GM23338 (cell line): ENCODE data around the gene SARDH. TPM values are rescaled to one million over a fixed set of nuclear protein-coding genes. Genes with fewer than 3 reads are reported as not detected.

Experiments used
- ATAC-seq: fragments of 200-7000 bp; cut with Tn5 transposase; 3 replicates; pipeline ENCODE4 v1.9.1; 2020
- DNase-seq: peaks from one replicate; pipeline ENCODE4 v3.0.0-alpha.2; 2015; ENCODE audit warnings: low spot score
- H2AFZ ChIP-seq: fragments of 200-600 bp; sonication (generic); 2 replicates; pipeline ENCODE4 v1.8.0; 2016; ENCODE audit warnings: antibody characterized with exemption, mild to moderate bottlenecking, moderate library complexity
- H3F3A ChIP-seq: fragments of 200-600 bp; sonication (generic); replicated peaks from 2 replicates; pipeline ENCODE4 v1.8.0; 2017; ENCODE audit warnings: antibody characterized with exemption, mixed run types, low read depth
- H3K27ac ChIP-seq: fragments of 200-600 bp; sonication (generic); 2 replicates; pipeline ENCODE4 v1.6.1; 2016; ENCODE audit warnings: low read depth
- H3K27me3 ChIP-seq: fragments of 200-600 bp; sonication (generic); 2 replicates; pipeline ENCODE4 v1.8.0; 2016; ENCODE audit warnings: mild to moderate bottlenecking, mixed run types, moderate library complexity; ENCODE audit not compliant: insufficient read depth
- H3K36me3 ChIP-seq: fragments of 200-600 bp; sonication (generic); 2 replicates; pipeline ENCODE4 v1.8.0; 2016; ENCODE audit warnings: mild to moderate bottlenecking; ENCODE audit not compliant: insufficient read depth
- H3K4me1 ChIP-seq: fragments of 200-600 bp; sonication (generic); 2 replicates; pipeline ENCODE4 v1.8.0; 2016; ENCODE audit warnings: mild to moderate bottlenecking, moderate library complexity; ENCODE audit not compliant: insufficient read depth
- H3K4me2 ChIP-seq: fragments of 200-600 bp; sonication (generic); 2 replicates; pipeline ENCODE4 v1.7.1; 2017; ENCODE audit warnings: mixed run types
- H3K4me3 ChIP-seq: fragments of 200-600 bp; sonication (generic); 2 replicates; pipeline ENCODE4 v1.6.1; 2016; ENCODE audit warnings: mixed run types
- H3K79me2 ChIP-seq: fragments of 200-600 bp; sonication (generic); replicated peaks from 2 replicates; pipeline ENCODE4 v1.8.0; 2017; ENCODE audit warnings: mild to moderate bottlenecking; ENCODE audit not compliant: insufficient read depth
- H3K9me2 ChIP-seq: fragments of 200-600 bp; sonication (generic); 2 replicates; pipeline ENCODE4 v1.8.0; 2017; ENCODE audit not compliant: insufficient read depth
- H4K20me1 ChIP-seq: fragments of 200-600 bp; sonication (generic); replicated peaks from 2 replicates; pipeline ENCODE4 v1.8.0; 2017; ENCODE audit warnings: mild to moderate bottlenecking; ENCODE audit not compliant: insufficient read depth
- H3K27ac Mint-ChIP-seq: 2 replicates; pipeline ENCODE4 v1.8.0; 2020; ENCODE audit warnings: inconsistent platforms, mild to moderate bottlenecking, moderate library complexity, mixed read lengths
- H3K27me3 Mint-ChIP-seq: 3 replicates; pipeline ENCODE4 v1.8.0; 2022; ENCODE audit warnings: low read depth, mild to moderate bottlenecking, moderate library complexity, mixed read lengths, inconsistent platforms; ENCODE audit not compliant: insufficient read depth, poor library complexity
- H3K36me3 Mint-ChIP-seq: 3 replicates; pipeline ENCODE4 v1.8.0; 2021; ENCODE audit warnings: low read depth, mild to moderate bottlenecking, inconsistent platforms, moderate library complexity, mixed read lengths
- H3K4me1 Mint-ChIP-seq: 3 replicates; pipeline ENCODE4 v1.8.0; 2020; ENCODE audit warnings: mild to moderate bottlenecking, inconsistent platforms, mixed read lengths
- H3K4me3 Mint-ChIP-seq: 3 replicates; pipeline ENCODE4 v1.8.0; 2021; ENCODE audit warnings: moderate library complexity, mild to moderate bottlenecking, inconsistent platforms, mixed read lengths
- H3K9me3 Mint-ChIP-seq: 3 replicates; pipeline ENCODE4 v1.8.0; 2020; ENCODE audit warnings: moderate library complexity, mild to moderate bottlenecking, inconsistent platforms, mixed read lengths
- CTCF ChIP-seq, 2 experiments: fragments of 200-600 bp in 1 of 2; sonication (generic) in 1 of 2; conservative IDR thresholded peaks; 2 replicates each; pipeline versions ENCODE4 v1.5.1 to v1.6.1; 2016 to 2017; ENCODE audit warnings: antibody characterized with exemption in 2 of 2, low read depth in 2 of 2, mild to moderate bottlenecking in 2 of 2, moderate library complexity in 1 of 2
- EZH2 ChIP-seq: fragments of 200-600 bp; sonication (generic); IDR thresholded peaks from one replicate; pipeline ENCODE4 v1.8.0; 2017; ENCODE audit warnings: antibody characterized with exemption, mild to moderate bottlenecking, low read depth; ENCODE audit not compliant: unreplicated experiment
- NANOG ChIP-seq: IDR thresholded peaks from 2 replicates; pipeline ENCODE4 v1.6.1; 2016; ENCODE audit warnings: antibody characterized with exemption, borderline replicate concordance
- REST ChIP-seq: IDR thresholded peaks from one replicate; pipeline ENCODE4 v1.6.1; 2018; ENCODE audit warnings: antibody characterized with exemption; ENCODE audit not compliant: unreplicated experiment
- STAT1 ChIP-seq: IDR thresholded peaks from one replicate; pipeline ENCODE4 v1.6.1; 2016; ENCODE audit warnings: antibody characterized with exemption; ENCODE audit not compliant: unreplicated experiment
- ZNF114 ChIP-seq: fragments of 250-450 bp; sonication (Bioruptor Pico); IDR thresholded peaks from 2 replicates; pipeline ENCODE4 v1.5.0; 2020; ENCODE audit warnings: mild to moderate bottlenecking, moderate library complexity
- polyA plus RNA-seq: library from polyadenylated mRNA; unstranded; fragments of >200 nt; fragmentation: Nextera tagmentation; extraction: Ambion mirVana; gene quantifications from 2 replicates; pipeline ENCODE4 v1.2.1, GENCODE V29; 2016
- total RNA-seq: library from RNA; depleted of rRNA; stranded (reverse); fragments of >200 nt; shearing (Covaris generic); gene quantifications from 2 replicates; pipeline ENCODE4 v1.2.3, GENCODE V29; 2014
- TF ChIP-seq, protein P1 (sequence below): IDR thresholded peaks from 2 replicates; pipeline ENCODE4 v1.6.1; 2016; ENCODE audit warnings: antibody characterized with exemption

Gene SARDH
- total and polyA plus RNA-seq, 2 experiments from 2014 or later, result 2.8 to 10.4 TPM

DNA sequence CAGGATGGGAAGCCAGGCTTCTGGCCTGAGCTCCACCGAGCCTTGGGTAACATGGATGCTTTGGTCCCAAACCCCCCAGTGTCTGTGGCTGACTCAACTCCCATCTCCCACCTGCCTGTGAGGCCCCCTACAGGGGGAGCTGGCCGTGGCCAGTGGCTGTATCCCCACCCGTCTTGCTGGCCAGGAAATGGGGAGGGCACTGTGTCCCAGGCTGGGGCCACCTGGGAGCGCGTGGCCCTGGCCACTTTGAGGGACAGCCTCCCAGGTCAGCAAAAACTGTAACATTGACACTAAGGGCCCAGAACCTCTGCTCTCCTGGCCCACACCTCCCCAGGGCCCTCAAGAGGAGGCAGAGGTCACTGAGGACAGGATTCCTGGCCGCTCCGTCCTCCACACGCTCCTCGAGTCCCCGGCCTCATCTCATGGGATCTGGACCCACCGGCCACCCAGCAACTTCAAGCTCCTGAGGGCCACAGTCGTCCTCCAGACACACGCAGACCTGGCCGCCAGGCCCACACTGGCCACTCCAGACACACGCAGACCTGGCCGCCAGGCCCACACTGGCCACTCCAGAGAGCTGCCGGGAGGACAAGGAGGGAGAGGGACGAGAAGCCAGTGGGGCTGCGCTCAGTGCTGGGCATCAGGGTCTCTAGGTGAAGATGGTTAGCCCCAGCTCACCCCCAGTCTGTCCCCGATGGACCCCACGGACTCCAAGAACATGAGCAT lies 57.7 kb downstream of the SARDH start:
- H3K27ac Mint-ChIP-seq, result no peak overlapping the region
- no peaks in the 10 kb centered on the region for H4K20me1 ChIP-seq
- no peaks in the 10 kb centered on the region for H3K9me3 Mint-ChIP-seq
- DNase-seq (no peak), ATAC-seq (no peak)
- no peaks in the 10 kb centered on the region for H3F3A ChIP-seq
- no peaks in the 10 kb centered on the region for H3K79me2 ChIP-seq
- H3K4me3 ChIP-seq, result no peak overlapping the region
- no peak overlapping the region for H3K27ac ChIP-seq
- no peaks in the 10 kb centered on the region for H3K36me3 Mint-ChIP-seq
- no peak overlapping the region for H3K4me2 ChIP-seq
- H3K4me3 Mint-ChIP-seq, result no peak overlapping the region
- H3K4me1 Mint-ChIP-seq, result peaks cover 2% of the 10 kb centered on the region; the same call in 2 of the 3 replicates
- no peaks in the 10 kb centered on the region for H3K36me3 ChIP-seq
- TF ChIP-seq CTCF (conservative IDR thresholded peaks at IDR 0.05; ENCODE audit: low read depth in 2 of 2) (peak in 1 of 2 experiments; percentile 16; a peak in 2 of 4 replicates), ZNF114 (CRISPR knock-in tag) (no peak)
- no peaks in the 10 kb centered on the region for H3K4me1 ChIP-seq
- H3K27me3 ChIP-seq, result no peaks in the 10 kb centered on the region
- no peaks in the 10 kb centered on the region for H3K9me2 ChIP-seq
- no peak overlapping the region for H2AFZ ChIP-seq
- peaks cover 8% of the 10 kb centered on the region for H3K27me3 Mint-ChIP-seq

- Histone ChIP-seq H3K9me2 (no peaks in the 10 kb centered on the region; the same call in 1 of the 2 replicates), H3K79me2 (no peaks in the 10 kb centered on the region), H3K4me1 (no peaks in the 10 kb centered on the region), H3K4me3 (no peak overlapping the region), H3F3A (no peaks in the 10 kb centered on the region), H2AFZ (no peak overlapping the region), H4K20me1 (no peaks in the 10 kb centered on the region), H3K4me2 (no peak overlapping the region), H3K27ac (no peak overlapping the region), H3K27me3 (no peaks in the 10 kb centered on the region), H3K36me3 (no peaks in the 10 kb centered on the region)
- peaks cover 8% of the 10 kb centered on the region for H3K27me3 Mint-ChIP-seq
- no peak for DNase-seq
- H3K36me3 Mint-ChIP-seq, result no peaks in the 10 kb centered on the region
- no peak overlapping the region for H3K4me3 Mint-ChIP-seq
- ATAC-seq, result no peak
- H3K9me3 Mint-ChIP-seq, result no peaks in the 10 kb centered on the region
- H3K27ac Mint-ChIP-seq, result no peak overlapping the region
- H3K4me1 Mint-ChIP-seq, result peaks cover 4% of the 10 kb centered on the region
- TF ChIP-seq EZH2, result no peak
- TF ChIP-seq, protein P1, sequence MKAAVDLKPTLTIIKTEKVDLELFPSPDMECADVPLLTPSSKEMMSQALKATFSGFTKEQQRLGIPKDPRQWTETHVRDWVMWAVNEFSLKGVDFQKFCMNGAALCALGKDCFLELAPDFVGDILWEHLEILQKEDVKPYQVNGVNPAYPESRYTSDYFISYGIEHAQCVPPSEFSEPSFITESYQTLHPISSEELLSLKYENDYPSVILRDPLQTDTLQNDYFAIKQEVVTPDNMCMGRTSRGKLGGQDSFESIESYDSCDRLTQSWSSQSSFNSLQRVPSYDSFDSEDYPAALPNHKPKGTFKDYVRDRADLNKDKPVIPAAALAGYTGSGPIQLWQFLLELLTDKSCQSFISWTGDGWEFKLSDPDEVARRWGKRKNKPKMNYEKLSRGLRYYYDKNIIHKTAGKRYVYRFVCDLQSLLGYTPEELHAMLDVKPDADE, result no peak
- TF ChIP-seq CTCF (conservative IDR thresholded peaks at IDR 0.05; ENCODE audit: low read depth in 2 of 2), result no peak
- no peak for TF ChIP-seq STAT1
- no peak for TF ChIP-seq NANOG
- no peak for TF ChIP-seq REST
Observed at GRCh38 chr9:133679466-133680061, 58.6 kb downstream of the SARDH start.
